NT2/D1 (cell line): Measurements from ENCODE around the gene CPD.

Source experiments
- YY1 ChIP-seq: IDR thresholded peaks from 2 replicates; pipeline ENCODE4 v1.6.1; 2011; ENCODE audit not compliant: insufficient read length, insufficient read depth
- ZNF274 ChIP-seq: IDR thresholded peaks from 2 replicates; pipeline ENCODE4 v1.6.1; 2011; ENCODE audit warnings: mild to moderate bottlenecking, low read depth, low read length

DNA sequence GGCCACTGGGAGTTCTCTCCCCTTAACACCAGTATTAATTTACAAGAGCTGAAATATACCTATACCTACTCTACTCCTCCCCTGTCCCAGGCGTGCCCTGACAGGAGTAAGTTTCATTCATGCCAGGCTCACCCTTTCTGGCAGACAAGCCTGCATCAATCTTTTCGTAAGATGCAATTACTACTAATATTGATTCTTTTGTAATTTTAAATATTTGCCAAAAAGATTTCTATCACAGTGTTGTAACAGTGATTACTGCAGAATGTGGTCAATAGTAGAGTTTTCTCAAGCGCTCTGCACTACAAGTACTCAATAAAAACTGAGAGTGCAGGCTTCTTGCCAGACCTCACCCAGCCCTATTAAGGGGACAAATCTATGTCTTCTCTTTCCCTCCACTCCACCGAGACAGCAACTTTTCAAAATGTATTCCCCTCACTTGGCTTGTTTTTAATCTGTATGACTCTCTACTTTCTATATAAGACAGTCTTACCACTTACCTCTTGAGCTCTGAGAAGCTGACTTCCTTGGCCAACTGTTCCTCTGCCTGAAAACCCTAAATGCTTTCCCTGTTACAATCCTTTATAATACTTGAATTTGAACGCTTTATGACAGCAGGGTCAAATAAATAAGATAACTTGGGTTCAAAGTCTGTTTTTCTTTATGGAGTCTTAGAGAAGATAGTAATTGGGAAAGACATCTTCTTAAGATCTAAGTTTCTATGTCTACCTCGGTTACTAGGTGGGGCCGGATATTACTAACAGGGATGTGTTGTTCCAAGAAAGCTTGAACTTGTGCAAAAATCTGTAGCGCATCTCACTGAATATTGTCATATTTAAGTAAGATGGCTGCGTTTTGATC, 45.0 kb upstream of the CPD start, which contains the start of gene TMIGD1:
- no peak for TF ChIP-seq ZNF274
- TF ChIP-seq YY1 = no peak
